GM19025 (cell line): ENCODE results near the gene IFI16.
"Not testable (repeated sequence)": the region's sequence is repeated elsewhere in the genome, so short reads cannot be mapped to it uniquely, and the experiment has no call there.

ENCODE experiments used
- ATAC-seq: cut with Tn5 transposase; IDR thresholded peaks from one replicate; pipeline ENCODE4 v1.9.1; 2021; ENCODE audit warnings: mild to moderate bottlenecking, low read depth, moderate library complexity; ENCODE audit not compliant: unreplicated experiment

The IFI16 gene

GRCh38 chr1:159006210-159006807 is 3.4 kb upstream of the IFI16 start:
- ATAC-seq, result not testable (repeated sequence)

- no peak for ATAC-seq
Measured at GRCh38 chr1:159007726-159008125, 2.0 kb upstream of the IFI16 start.

- peak; percentile 57 for ATAC-seq
Measured at GRCh38 chr1:159008744-159009188, 941 bp upstream of the IFI16 start.

GRCh38 chr1:159009287-159009686 is 420 bp upstream of the IFI16 start:
- ATAC-seq, result no peak

GRCh38 chr1:159010391-159010790 is 684 bp downstream of the IFI16 start:
- no peak for ATAC-seq

- ATAC-seq, result not testable (repeated sequence)
Measured at GRCh38 chr1:159011001-159011400, 1.3 kb downstream of the IFI16 start.

GRCh38 chr1:159011751-159012150 is 2.0 kb downstream of the IFI16 start:
- ATAC-seq, result no peak

- ATAC-seq, result no peak
Measured at GRCh38 chr1:159012495-159012894, 2.8 kb downstream of the IFI16 start.

GRCh38 chr1:159014003-159014571 is 4.4 kb downstream of the IFI16 start:
- no peak for ATAC-seq

- ATAC-seq, result no peak
Measured at GRCh38 chr1:159014851-159015250, 5.1 kb downstream of the IFI16 start.

- peak; percentile 96 for ATAC-seq
Measured at GRCh38 chr1:159015440-159015909, 5.8 kb downstream of the IFI16 start.

- ATAC-seq, result no peak
Measured at GRCh38 chr1:159023723-159024122, 14.0 kb downstream of the IFI16 start.

GRCh38 chr1:159025043-159025442 is 15.3 kb downstream of the IFI16 start:
- no peak for ATAC-seq

GRCh38 chr1:159026841-159027240 is 17.1 kb downstream of the IFI16 start:
- not testable (repeated sequence) for ATAC-seq

- ATAC-seq, result no peak
Measured at GRCh38 chr1:159030311-159030710, 20.6 kb downstream of the IFI16 start.

GRCh38 chr1:159030877-159031447 is 21.3 kb downstream of the IFI16 start:
- ATAC-seq, result no peak

- ATAC-seq, result no peak
Measured at GRCh38 chr1:159040206-159040605, 30.5 kb downstream of the IFI16 start.

- no peak for ATAC-seq
Measured at GRCh38 chr1:159040893-159041724, 31.4 kb downstream of the IFI16 start.

- not testable (repeated sequence) for ATAC-seq
Measured at GRCh38 chr1:159046486-159046885, 36.8 kb downstream of the IFI16 start.

- ATAC-seq, result no peak
Measured at GRCh38 chr1:159051436-159051835, 41.7 kb downstream of the IFI16 start.

- no peak for ATAC-seq
Measured at GRCh38 chr1:159054427-159054826, 44.7 kb downstream of the IFI16 start.
